AG09319 (cell line): ENCODE results near the gene HRNR.

ENCODE experiments used
- DNase-seq: peaks from one replicate; pipeline ENCODE4 v3.0.0-alpha.2; 2010; ENCODE audit warnings: low read depth; ENCODE audit errors: extremely low read depth
- CTCF ChIP-seq: IDR thresholded peaks from 2 replicates; pipeline ENCODE4 v1.5.1; 2011; ENCODE audit warnings: low read depth, mild to moderate bottlenecking, inconsistent platforms, low read length, moderate library complexity

Gene HRNR

GRCh38 chr1:152162792-152163463 lies 61.1 kb downstream of the HRNR start:
- no peak for TF ChIP-seq CTCF
- DNase-seq, result peak; percentile 57
